Kidney (tissue), 14 donors: Measurements from ENCODE around the gene ZNF362. TPM values are rescaled to one million over a fixed set of nuclear protein-coding genes. Genes with fewer than 3 reads are reported as not detected.

Experiments used
- DNase-seq, 5 donors: peaks; one replicate each; pipeline ENCODE4 v3.0.0-alpha.2; 2013 to 2020
- FAIRE-seq: peaks from 2 replicates; lab custom pipeline; 2012; peaks lifted over from hg19 to GRCh38; lab: Jason Lieb, UNC
- H3K27ac ChIP-seq, 2 donors: one replicate each; pipeline ENCODE4 v1.7.0; 2013; ENCODE audit warnings: low read depth in 2 of 2, low read length in 2 of 2, inconsistent platforms in 1 of 2
- H3K27me3 ChIP-seq: one replicate; pipeline ENCODE4 v1.7.1; 2013; ENCODE audit warnings: low read length, inconsistent platforms; ENCODE audit not compliant: control insufficient read depth, insufficient read depth
- H3K36me3 ChIP-seq, 3 donors: one replicate each; pipeline versions ENCODE4 v1.7.0 to v1.7.1; 2013; ENCODE audit warnings: low read length in 3 of 3, control low read depth in 1 of 3, inconsistent platforms in 1 of 3; ENCODE audit not compliant: insufficient read depth in 3 of 3, control insufficient read depth in 2 of 3
- H3K4me1 ChIP-seq, 3 donors: one replicate each; pipeline versions ENCODE4 v1.7.0 to v1.7.1; 2013; ENCODE audit warnings: low read length in 3 of 3, inconsistent platforms in 1 of 3, low read depth in 1 of 3; ENCODE audit not compliant: control insufficient read depth in 2 of 3, insufficient read depth in 2 of 3
- H3K4me3 ChIP-seq, 3 donors: one replicate each; pipeline versions ENCODE4 v1.7.0 to v1.8.1; 2013; ENCODE audit warnings: low read length in 3 of 3, control low read depth in 1 of 3, inconsistent platforms in 1 of 3
- H3K9ac ChIP-seq, 3 donors: one replicate each; pipeline versions ENCODE4 v1.7.0 to v1.7.1; 2013; ENCODE audit warnings: low read length in 3 of 3, control low read depth in 1 of 3, inconsistent platforms in 1 of 3
- H3K9me3 ChIP-seq, 3 donors: one replicate each; pipeline versions ENCODE4 v1.7.0 to v1.7.1; 2013; ENCODE audit warnings: low read length in 3 of 3, control low read depth in 1 of 3, inconsistent platforms in 1 of 3; ENCODE audit not compliant: control insufficient read depth in 2 of 3, insufficient read depth in 1 of 3
- CTCF ChIP-seq: IDR thresholded peaks from 3 replicates; pipeline ENCODE4 v1.5.1; 2012; ENCODE audit warnings: mild to moderate bottlenecking, moderate library complexity, borderline replicate concordance; ENCODE audit not compliant: insufficient read depth; ENCODE audit errors: extremely low read depth
- intact Hi-C: fragments of 100-400 bp; cut with DNase I; formaldehyde crosslinking; loops from one replicate; pipeline ENCODE4 v1.11.1; 2022
- polyA plus RNA-seq: library from polyadenylated mRNA; stranded (reverse); fragments of 350-450 nt; fragmentation: Illumina TruSeq; extraction: RNeasy Lipid Tissue Mini Kit (QIAGEN cat#74804); gene quantifications from one replicate; pipeline ENCODE4 v1.2.3, GENCODE V29; 2014; ENCODE audit warnings: low read depth, low replicate concordance; ENCODE audit not compliant: insufficient read depth
- total RNA-seq: library from RNA; stranded (reverse); fragmentation: NEBNext Ultra II Directional; extraction: Animal tissue kit (Norgen Biotek cat#: 25700); gene quantifications from one replicate; pipeline ENCODE4 v1.2.1, GENCODE V29; 2021
- donor health status: control.
- donor health status: control.
- donor health status: control.
- donor health status: control.
- donor health status: control.
- donor health status: DM: yes; HTN: yes; CAD: no.
- donor health status: Normal renal cell carcinoma (clear cell type).

Gene ZNF362
- total and polyA plus RNA-seq, 2 donors from 2014 or later, result 17.4 to 36.9 TPM

GRCh38 chr1:33346533-33346926 is 90.2 kb downstream of the ZNF362 start:
- peak overlapping the region in 2 of 3 donors; percentile 67 to 94 for H3K4me3 ChIP-seq
- H3K36me3 ChIP-seq, result peaks cover 0 to 7% (median 4%) of the 10 kb centered on the region in 3 donors
- peak overlapping the region; percentile 20 to 87 (median 50) for H3K9ac ChIP-seq
- FAIRE-seq, result peak; percentile 61
- no peak for TF ChIP-seq CTCF
- H3K27ac ChIP-seq, result peak overlapping the region; percentile 91 to 95
- intact Hi-C loops, result no loop called here
- H3K27me3 ChIP-seq, result no peaks in the 10 kb centered on the region
- H3K4me1 ChIP-seq, result peaks cover 18 to 59% (median 42%) of the 10 kb centered on the region in 3 donors
- no peaks in the 10 kb centered on the region for H3K9me3 ChIP-seq
- no peak for DNase-seq

GRCh38 chr1:33346927-33347649 is 90.8 kb downstream of the ZNF362 start:
- DNase-seq (peak in 2 of 5 donors; percentile 36 to 73), FAIRE-seq (no peak)
- H3K9me3 ChIP-seq, result no peaks in the 10 kb centered on the region
- H3K27me3 ChIP-seq, result no peaks in the 10 kb centered on the region
- H3K36me3 ChIP-seq, result peaks cover 0 to 7% (median 4%) of the 10 kb centered on the region in 3 donors
- intact Hi-C loops, result no loop called here
- H3K4me3 ChIP-seq, result peak overlapping the region; percentile 50 to 94 (median 67)
- peaks cover 18 to 53% (median 37%) of the 10 kb centered on the region in 3 donors for H3K4me1 ChIP-seq
- no peak for TF ChIP-seq CTCF
- peak overlapping the region; percentile 91 to 95 for H3K27ac ChIP-seq
- H3K9ac ChIP-seq, result peak overlapping the region; percentile 20 to 87 (median 43)

GRCh38 chr1:33347650-33347992 is 91.3 kb downstream of the ZNF362 start:
- intact Hi-C loops, result no loop called here
- H3K4me1 ChIP-seq, result peaks cover 14 to 48% (median 32%) of the 10 kb centered on the region in 3 donors

More at GRCh38 chr1:33347650-33347992, 91.3 kb downstream of the ZNF362 start:
- Histone ChIP-seq H3K27ac (peak overlapping the region; percentile 91 to 95), H3K36me3 (peaks cover 0 to 7% (median 4%) of the 10 kb centered on the region in 3 donors), H3K27me3 (no peaks in the 10 kb centered on the region), H3K9ac (peak overlapping the region in 2 of 3 donors; percentile 43 to 87), H3K4me3 (peak overlapping the region; percentile 50 to 94 (median 67)), H3K9me3 (no peaks in the 10 kb centered on the region)
- TF ChIP-seq CTCF, result no peak
- DNase-seq (no peak), FAIRE-seq (no peak)
